ENCODE results near the gene SH3GL3.

The SH3GL3 gene

GRCh38 chr15:83598031-83598430 lies 150.9 kb downstream of the SH3GL3 start:
- no peak for TF ChIP-seq CTCF (IDR thresholded peaks at IDR 0.05; ENCODE audit: control insufficient read depth, insufficient read depth, low read depth, low read length, missing control alignments)
- DNase-seq (ENCODE audit: low read depth) = no peak
- H3K4me3 ChIP-seq (ENCODE audit: control insufficient read depth, low read depth, low read length) = no peak overlapping the region

GRCh38 chr15:83602021-83602420 lies 154.9 kb downstream of the SH3GL3 start:
- no peak for DNase-seq (ENCODE audit: low read depth)

GRCh38 chr15:83604549-83604948 lies 157.4 kb downstream of the SH3GL3 start:
- no peak for TF ChIP-seq CTCF (IDR thresholded peaks at IDR 0.05; ENCODE audit: control insufficient read depth, insufficient read depth, low read depth, low read length, missing control alignments)
- H3K4me3 ChIP-seq (ENCODE audit: control insufficient read depth, low read depth, low read length) = no peak overlapping the region
- DNase-seq (ENCODE audit: low read depth) = no peak

More at GRCh38 chr15:83602021-83602420, 154.9 kb downstream of the SH3GL3 start:
- no peak overlapping the region for H3K4me3 ChIP-seq (ENCODE audit: control insufficient read depth, low read depth, low read length)
- TF ChIP-seq CTCF (IDR thresholded peaks at IDR 0.05; ENCODE audit: control insufficient read depth, insufficient read depth, low read depth, low read length, missing control alignments) = no peak

- H3K4me3 ChIP-seq (ENCODE audit: control insufficient read depth, low read depth, low read length) = no peak overlapping the region
- no peak for TF ChIP-seq CTCF (IDR thresholded peaks at IDR 0.05; ENCODE audit: control insufficient read depth, insufficient read depth, low read depth, low read length, missing control alignments)
- no peak for DNase-seq (ENCODE audit: low read depth)
Observed at GRCh38 chr15:83605111-83605945, 158.2 kb downstream of the SH3GL3 start.

GRCh38 chr15:83610132-83610531 lies 163.0 kb downstream of the SH3GL3 start:
- H3K4me3 ChIP-seq (ENCODE audit: control insufficient read depth, low read depth, low read length) = no peak overlapping the region
- no peak for DNase-seq (ENCODE audit: low read depth)
- no peak for TF ChIP-seq CTCF (IDR thresholded peaks at IDR 0.05; ENCODE audit: control insufficient read depth, insufficient read depth, low read depth, low read length, missing control alignments)

GRCh38 chr15:83610901-83611685 lies 164.0 kb downstream of the SH3GL3 start:
- no peak for TF ChIP-seq CTCF (IDR thresholded peaks at IDR 0.05; ENCODE audit: control insufficient read depth, insufficient read depth, low read depth, low read length, missing control alignments)
- no peak for DNase-seq (ENCODE audit: low read depth)
- no peak overlapping the region for H3K4me3 ChIP-seq (ENCODE audit: control insufficient read depth, low read depth, low read length)

Data from AG09309 (cell line).